UCSD-AML1 (cell line): Measurements from ENCODE around the gene LEMD2.
A peak's percentile ranks its signal among the peaks of the same experiment; 100 is the strongest.

Experiments
- DNase-seq: peaks from one replicate; lab custom pipeline; 2025; ENCODE audit not compliant: unreplicated experiment; lab: John Stamatoyannopoulos, UW

Gene LEMD2

DNA sequence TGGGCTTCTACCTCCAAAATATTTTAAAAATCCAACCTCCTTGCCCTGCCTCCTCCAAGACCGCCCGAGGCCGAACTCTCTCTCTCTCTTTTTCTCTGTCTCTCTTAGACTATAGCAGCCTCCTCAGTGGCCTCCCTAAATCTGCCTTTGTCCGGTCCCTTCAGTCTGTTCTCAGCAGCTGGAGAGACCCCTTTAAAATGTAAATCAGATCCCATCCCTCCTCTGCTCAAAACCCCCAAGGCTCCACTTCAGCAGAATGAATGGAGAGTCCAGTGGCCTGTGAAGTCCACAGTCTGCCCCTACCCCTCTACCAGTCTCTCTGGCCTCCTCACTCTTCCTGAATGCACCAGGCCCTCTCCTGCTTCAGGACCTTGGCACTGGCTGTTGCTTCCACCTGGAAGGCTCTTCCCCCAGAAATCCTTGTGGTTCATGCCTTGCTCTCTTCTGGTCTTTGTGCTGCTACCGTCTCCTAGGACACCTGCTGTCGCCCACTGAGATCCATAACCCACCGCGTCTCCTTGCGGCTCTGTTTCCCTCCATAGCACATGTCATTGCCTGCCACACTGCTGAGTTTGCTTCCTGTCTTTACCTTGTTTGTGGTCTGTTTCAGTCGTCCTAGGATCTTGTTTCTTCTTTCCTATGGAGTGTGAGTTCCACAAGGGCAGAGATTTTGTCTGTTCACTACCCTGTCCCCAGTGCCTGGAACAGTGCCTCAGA lies 8.9 kb upstream of the LEMD2 start:
- no peak for DNase-seq

- DNase-seq = no peak
Measured at GRCh38 chr6:33794910-33795623, 6.1 kb upstream of the LEMD2 start.

DNA sequence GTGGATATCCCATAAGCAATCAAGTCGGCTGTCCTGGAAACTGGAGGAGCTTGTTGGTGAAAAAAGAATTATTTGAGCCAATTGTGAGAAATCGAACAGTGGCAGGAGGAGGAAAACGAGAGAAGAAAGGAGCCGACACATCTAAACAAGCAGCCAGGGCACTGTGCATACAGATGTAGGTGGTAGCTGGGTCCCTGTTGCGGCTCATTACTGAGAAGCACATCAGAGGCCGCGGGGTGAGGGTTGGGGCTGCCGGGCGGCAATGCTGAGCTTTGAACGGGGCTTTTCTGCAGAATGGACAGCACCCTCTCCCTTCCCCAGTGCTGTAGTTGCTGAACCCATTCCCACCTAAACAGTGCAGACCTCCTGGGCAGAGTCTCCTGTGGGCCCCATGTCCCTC lies 4.1 kb upstream of the LEMD2 start:
- no peak for DNase-seq

- no peak for DNase-seq
Measured at GRCh38 chr6:33791620-33792019, 2.7 kb upstream of the LEMD2 start.

- no peak for DNase-seq
Measured at GRCh38 chr6:33790910-33791309, 2.0 kb upstream of the LEMD2 start.

DNA sequence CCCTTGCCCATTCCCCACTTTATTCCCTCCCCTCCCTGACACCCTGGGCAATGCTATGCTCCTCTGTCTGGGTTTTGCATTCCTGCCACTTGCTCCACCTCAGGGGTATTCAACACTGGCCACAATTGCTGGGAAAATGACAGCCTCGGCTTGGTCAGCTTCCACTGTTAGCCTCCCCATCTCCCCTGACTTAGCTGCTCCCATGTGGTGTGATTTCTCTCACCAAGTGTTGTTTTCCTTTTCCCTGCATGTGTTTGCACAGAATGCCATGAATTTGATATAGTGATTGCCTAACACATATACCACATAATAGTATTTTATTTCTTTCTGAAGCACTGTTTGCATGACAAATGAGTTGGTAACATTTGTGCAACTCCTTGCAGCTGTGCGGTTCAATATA lies 1.4 kb upstream of the LEMD2 start:
- no peak for DNase-seq

DNA sequence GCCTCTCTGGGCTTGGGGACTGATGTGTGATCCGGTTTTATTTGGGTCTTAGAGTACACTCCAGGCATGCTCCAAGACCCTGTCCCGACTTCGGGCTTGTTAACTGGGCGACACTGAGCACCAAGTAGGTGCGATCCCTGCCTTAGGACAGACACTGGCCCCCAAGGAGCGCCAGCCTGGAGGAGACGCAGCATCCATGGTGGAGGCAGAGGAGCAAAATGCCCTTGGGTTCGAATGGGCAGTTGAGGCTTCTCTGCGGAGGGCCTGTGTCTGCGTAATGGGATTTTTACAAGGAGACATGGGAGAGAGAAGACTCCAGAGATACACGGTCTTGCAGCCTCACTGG lies 593 bp upstream of the LEMD2 start:
- DNase-seq = no peak

DNA sequence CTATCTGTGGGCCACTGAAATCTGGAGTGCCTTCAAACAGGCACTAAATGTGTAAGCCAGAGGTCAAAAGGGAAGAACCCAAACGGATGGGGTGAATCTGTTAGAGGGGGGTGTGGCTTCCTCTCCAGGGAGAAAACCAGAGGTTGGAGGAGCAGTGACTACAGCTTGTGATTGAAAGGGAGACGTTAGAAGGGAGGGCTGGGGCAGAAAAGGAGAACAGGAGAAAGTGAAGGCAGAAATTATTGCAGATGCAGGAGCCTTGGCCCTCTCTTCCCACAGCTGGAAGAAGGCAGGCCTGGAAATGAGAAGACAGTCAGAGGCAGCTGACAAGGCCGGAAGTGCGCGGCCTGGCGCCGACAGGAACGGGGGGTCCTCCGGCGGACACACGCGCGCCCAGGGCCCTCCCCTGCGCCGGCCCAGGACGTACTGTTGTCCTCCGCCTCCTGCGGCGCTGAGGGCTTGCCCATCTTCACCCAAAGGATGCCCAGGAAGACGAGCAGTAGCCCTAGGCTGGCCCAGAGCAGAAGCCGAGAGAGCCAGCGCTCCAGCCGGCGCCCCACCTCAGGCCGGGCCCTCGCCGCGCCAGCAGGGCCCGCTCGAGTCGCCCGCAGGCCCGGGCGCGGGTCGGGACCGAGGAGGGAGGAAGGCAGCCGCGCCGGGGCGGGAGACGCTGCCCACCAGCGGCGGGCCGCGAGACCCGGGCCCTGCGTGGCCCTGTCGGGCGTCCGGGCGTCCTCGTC lies 806 bp downstream of the LEMD2 start:
- peak; percentile 72 for DNase-seq

DNA sequence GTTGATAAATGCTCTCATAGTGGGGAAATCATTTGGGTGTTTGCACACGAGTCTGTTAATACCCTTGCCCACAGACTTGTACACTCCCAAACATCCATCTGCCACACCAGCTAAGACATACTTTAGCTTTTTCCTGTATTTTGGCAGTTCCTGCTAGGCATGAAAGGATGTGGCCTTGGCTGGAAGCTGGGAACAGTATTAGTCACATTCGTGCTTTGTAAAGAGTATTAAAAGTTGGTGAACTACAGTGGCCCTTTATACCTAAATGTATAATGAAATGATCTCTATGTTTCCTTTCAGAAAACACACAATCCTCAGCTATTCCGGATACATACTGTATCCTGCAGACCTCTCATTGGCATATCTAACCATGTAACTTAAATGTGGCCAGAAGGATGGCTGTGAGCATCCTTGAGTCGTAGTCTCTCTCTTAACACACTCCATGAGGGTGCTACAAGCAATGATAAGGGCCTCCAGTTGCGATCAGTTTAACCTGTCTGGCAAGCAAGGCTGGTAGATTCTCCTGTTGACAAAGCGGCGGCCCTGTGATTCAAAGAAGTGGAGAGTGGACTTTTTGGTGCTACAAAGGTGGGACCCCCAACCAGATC lies 1.5 kb downstream of the LEMD2 start:
- DNase-seq = no peak

DNA sequence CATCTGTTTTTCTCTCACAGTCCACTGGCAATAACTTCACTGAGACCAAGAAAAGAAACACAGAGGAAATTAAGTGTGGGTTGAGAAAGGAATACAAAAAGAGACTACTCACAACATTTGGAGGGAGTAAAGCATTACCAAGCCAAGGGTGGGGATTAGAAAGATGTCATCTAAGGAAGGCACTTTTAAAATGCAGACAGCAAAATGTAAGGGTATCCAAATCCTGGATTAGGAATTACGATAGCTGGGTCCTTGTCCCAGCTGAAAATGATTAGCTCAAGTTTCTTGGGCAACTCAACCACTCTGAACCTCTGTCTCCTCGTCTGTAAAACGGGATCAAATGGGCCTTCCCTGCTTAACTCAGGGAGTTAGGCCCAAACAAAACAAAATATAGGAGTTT lies 2.2 kb downstream of the LEMD2 start:
- no peak for DNase-seq

DNA sequence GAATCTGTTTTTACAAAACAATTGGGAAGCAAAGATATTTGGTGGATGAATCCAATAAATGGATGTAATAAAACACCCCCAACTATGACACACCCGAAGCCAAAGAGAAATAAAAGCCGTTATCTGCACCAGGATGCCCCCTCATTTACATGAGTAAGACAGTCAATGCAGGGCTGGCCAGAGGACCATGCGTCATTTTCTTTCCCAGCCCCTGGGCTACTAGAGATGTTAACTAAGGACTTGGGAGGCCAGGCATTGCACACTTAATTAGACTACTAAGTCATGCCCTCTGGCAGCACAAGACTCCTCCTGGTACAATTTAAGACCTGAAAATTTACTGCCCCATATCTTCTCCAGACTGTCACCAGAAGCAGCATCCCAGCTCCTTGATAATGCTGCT lies 3.2 kb downstream of the LEMD2 start:
- DNase-seq = no peak

DNA sequence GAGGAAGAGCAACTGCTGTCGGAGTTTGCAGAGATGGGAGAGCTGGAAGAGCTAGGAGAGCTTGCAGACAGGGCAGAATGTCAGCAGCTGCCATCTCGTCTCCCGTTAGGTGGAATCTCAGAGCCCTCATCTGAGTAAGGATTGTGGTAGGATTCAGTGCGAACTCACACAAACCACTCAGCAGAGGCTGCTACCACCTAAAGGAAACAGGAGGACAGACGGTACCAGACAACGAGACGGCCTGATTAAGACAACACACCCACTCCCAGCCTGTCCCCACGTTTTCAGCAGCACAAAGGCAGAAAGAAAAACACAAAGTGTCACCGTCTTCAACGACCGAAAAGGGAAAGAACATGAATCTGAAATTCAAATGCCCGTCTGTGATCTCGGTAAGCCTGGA lies 4.1 kb downstream of the LEMD2 start:
- DNase-seq = no peak

DNA sequence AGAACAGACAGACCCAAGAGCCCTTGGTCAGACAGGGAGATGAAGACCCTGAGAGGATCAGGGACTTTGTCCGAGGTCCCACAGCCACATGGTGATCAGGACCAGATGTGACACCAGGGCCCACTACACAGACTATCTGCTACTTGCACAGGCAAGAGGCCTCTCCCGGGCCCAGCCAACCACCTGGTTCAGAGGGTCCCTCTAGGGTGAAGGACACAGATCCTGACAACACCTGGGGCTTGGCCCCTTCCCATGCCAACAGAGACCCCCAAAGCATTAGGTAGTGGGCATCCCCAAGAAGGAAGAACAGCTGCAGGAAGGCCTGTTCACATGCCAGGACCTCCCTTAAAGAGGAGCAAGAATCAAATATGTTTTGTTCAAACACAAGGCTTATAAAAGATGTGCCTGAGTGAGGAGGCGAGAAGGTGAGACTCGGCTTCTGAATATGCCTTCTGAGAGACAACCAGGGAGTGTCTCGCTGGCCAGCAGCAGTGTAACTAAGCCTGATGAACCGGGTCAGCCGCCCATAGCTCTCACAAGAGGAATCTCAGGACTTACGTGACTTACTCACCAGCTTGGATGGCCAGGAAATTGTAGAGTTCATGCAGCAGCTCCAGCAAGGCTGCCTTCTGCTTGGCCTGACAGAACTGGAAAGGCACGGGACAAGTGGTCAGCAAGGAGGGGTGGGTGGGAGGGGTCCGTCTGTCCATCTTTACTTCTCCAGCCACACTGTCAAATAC lies 5.0 kb downstream of the LEMD2 start:
- no peak for DNase-seq

DNA sequence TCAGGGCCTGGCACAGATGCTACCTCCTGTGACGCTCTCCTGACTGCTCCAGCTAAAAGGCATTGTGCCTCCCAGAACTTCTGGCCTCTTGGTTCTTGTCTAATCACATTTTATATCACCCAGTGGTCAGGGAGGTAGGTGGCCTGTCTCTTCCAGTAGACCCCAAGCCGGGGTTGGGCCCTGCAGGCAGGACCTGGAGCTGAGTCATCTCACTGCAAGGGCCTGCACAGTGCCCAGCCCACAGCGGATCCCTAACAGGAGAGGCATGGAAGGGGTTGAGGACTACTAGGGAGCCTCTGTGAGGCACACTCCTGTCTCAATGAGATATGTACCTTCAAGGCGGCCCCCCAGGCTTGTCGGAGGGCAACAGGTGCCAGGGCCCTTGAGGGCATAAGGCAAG lies 6.4 kb downstream of the LEMD2 start:
- no peak for DNase-seq

GRCh38 chr6:33781131-33781975 lies 7.6 kb downstream of the LEMD2 start:
- DNase-seq = no peak

GRCh38 chr6:33779895-33780294 lies 9.0 kb downstream of the LEMD2 start:
- DNase-seq = no peak

GRCh38 chr6:33779290-33779689 lies 9.6 kb downstream of the LEMD2 start:
- DNase-seq = no peak

- DNase-seq = no peak
Measured at GRCh38 chr6:33778444-33779121, 10.3 kb downstream of the LEMD2 start.
